CD4-positive, alpha-beta T cell treated with Interleukin-21 for 1 hour (primary cell): ENCODE measurements around the gene SEC24B.
A peak's percentile ranks its signal among the peaks of the same experiment; 100 is the strongest.
"Not testable (repeated sequence)": the region's sequence is repeated elsewhere in the genome, so short reads cannot be mapped to it uniquely, and the experiment has no call there.

ENCODE experiments used
- DNase-seq: peaks from one replicate; pipeline ENCODE4 v3.0.0-alpha.2; 2020

SEC24B gene

GRCh38 chr4:109511414-109511813 lies 77.8 kb downstream of the SEC24B start:
- DNase-seq: no peak

GRCh38 chr4:109513368-109513767 lies 79.8 kb downstream of the SEC24B start:
- not testable (repeated sequence) for DNase-seq

DNA sequence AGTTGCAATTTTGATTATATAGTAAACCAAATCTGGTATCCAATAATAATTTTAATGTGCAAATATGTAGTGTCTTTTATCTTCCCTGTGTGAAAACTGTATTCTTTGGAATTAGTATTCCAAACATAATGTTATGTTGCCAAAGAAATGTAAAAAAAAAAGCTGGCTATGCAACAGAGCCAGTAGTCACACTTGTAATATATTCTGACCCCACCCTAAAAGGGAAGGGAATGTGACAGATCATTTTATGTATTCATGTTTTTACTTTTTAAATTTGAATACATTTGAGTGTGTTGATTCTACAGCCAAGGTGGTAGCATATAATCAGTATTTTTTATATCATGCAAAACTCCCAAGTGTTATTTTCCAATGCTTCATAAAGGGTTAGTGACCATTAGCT lies 98.6 kb downstream of the SEC24B start:
- no peak for DNase-seq

DNA sequence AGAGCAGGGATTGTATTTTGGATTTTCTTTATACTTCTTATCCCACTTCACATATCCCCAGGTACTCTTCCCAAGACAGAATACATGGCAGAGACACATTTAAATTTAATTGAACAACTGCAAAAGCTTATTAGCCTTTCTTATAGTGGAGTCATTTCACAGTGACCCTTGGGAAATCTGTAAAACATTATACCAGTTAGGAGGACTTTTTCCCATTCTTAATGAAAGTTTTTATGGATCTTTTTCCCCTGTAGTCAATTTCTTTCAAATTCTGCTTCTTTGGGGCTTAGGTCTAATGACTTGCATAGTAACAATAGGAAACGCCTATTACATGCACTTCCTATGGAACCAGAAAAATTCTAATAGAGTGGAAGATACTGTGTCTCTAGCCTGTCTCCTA lies 111.8 kb downstream of the SEC24B start:
- no peak for DNase-seq

DNA sequence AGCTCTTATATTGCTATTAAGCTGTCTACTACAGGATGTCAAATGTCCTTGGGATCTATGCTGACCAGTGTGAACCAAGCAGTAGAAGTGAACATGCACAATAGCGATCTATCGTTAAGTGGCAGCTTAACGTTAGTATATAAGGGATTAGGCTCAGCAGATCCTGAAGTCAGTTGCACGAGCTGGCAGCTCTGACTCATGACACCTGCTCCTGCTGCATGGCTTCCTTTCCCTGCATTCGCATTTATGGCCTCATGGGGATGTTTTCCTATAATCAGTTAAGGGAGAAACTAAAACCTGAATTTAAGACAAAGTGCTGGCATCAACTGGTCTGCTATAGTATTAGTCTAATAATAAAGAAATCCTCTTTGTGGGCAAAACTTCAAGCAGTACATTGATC lies 113.8 kb downstream of the SEC24B start:
- DNase-seq: no peak

DNA sequence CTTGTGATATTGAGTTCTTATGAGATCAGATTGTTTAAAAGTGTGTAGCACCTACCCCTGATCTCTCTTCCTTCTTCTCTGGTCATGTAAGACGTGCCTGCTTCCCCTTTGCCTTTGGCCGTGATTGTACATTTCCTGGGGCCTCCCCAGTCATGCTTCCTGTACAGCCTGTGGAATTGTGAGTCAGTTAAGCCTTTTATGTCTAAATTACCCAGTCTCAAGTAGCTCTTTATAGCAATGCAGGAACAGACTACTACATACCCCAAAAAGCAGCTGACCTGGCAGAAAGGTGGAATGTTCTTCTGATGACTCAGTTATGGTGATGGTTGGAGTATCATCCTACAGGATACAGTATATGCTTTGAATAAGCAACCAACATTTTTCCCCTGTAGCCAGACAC lies 115.0 kb downstream of the SEC24B start:
- DNase-seq: peak; percentile 10

GRCh38 chr4:109552237-109552636 lies 118.6 kb downstream of the SEC24B start:
- DNase-seq: no peak

GRCh38 chr4:109553130-109553529 lies 119.5 kb downstream of the SEC24B start:
- DNase-seq: no peak

DNA sequence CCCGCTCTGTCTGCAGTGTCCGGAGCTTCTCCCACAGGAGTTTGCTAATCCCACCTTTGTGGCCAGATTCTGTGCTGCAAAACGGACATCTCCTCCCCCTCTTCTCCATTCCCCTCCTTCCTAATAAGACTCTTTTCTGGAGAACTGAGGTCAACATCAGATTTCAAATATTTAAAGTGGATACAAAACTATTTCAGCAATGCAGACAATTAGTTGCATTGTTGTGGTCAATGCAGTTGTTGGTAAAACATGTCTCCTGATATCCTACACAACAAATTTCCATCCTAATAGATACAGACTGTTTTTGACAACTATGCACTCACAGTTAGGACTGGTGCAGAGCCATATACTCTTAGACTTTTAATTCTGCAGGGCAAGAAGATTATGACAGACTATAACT lies 121.4 kb downstream of the SEC24B start:
- DNase-seq: no peak

DNA sequence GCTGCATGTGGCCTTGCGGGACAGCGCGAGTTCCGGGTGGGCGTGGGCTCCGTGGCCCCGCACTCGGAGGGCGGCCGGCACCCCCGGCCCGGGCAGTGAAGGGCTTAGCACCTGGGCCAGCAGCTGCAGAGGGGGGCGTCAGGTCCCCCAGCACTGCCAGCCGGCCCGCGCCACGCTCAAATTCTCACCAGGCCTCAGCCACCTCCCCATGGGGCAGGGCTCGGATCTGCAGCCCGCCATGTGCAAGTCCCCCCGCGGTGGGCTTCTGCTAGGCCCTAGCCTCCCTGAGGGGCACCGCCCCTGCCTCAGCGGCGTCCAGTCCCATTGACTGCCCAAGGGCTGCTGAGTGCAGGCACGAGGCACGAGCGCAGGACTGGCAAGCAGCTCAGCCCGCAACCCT lies 123.8 kb downstream of the SEC24B start:
- no peak for DNase-seq

DNA sequence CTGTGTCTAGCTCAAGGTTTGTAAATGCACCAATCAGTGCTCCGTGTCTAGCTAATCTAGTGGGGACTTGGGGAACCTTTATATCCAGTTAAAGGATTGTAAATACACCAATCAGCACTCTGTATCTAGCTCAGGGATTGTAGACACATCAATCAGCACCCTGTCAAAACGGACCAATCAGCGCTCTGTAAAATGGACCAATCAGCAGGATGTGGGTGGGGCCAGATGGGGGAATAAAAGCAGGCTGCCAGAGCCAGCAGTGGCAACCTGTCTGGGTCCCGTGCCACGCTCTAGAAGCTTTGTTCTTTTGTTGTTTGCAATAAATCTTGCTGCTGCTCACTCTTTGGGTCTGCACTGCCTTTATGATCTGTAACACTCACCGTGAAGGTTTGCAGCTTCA lies 124.5 kb downstream of the SEC24B start:
- peak; percentile 26 for DNase-seq

- DNase-seq: no peak
Observed at GRCh38 chr4:109559625-109559982, 126.0 kb downstream of the SEC24B start.

- peak; percentile 91 for DNase-seq
Observed at GRCh38 chr4:109559983-109560686, 126.5 kb downstream of the SEC24B start, which contains the start of gene MCUB. Gene MCUB, plus strand, starts transcription at chr4:109560246. Its CDS starts 92 bp downstream, at chr4:109560338.

- peak; percentile 67 for DNase-seq
Observed at GRCh38 chr4:109560687-109561461, 127.3 kb downstream of the SEC24B start.

DNA sequence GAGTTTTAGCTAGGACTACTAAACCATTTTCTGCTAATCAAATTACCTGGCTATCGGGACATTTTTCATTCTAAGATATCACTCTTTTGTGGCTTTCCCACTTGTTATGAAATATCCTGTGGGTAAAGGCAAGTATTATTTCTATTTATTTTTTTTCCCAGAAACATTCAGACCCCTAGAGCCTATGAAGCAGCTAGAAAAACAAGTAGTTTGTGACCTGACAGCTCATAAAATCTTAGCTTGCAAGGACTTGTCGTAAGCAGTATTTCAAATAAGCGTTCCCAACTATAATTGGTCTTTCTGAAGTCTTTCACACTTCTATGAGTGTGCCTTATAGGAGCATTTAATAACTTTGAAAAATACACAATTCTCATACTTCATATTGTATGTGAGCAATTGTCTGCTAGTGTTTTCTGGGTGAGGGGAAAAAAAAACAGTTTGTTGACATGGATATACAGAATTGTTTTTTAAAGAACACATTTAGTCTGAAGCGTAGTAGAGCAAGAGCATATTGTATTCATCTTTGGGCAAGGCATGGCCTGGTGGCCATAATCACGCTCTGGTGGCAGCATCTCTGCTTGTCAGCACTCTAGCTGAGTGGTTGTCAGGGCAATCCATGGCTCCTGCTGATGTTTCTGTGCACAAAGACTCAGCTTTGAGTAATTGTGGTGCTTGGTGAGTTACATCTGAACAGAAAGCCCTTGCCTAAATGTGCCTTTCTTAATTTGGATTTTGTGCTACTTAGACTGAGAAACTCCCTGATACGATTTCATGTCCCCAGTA lies 129.0 kb downstream of the SEC24B start:
- no peak for DNase-seq

GRCh38 chr4:109571494-109571893 lies 137.9 kb downstream of the SEC24B start:
- DNase-seq: no peak

DNA sequence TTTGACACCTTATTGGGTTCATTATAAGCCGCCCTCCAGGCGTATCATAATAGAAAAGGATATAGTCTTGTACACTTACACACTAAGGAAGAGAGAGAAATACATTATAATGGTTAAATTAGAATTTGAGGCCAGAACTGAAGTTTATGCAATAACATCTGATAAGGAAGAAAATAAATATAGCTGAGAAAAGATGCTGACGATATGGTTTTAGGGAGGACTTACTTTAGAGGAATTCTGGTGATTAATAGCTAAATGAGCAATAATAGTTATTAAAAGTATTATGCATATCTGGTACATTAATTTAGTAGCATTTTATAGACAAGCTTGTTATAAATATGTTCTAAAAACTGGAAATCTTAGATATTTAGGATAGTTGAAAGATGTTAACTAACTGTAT lies 138.5 kb downstream of the SEC24B start:
- DNase-seq: no peak

DNA sequence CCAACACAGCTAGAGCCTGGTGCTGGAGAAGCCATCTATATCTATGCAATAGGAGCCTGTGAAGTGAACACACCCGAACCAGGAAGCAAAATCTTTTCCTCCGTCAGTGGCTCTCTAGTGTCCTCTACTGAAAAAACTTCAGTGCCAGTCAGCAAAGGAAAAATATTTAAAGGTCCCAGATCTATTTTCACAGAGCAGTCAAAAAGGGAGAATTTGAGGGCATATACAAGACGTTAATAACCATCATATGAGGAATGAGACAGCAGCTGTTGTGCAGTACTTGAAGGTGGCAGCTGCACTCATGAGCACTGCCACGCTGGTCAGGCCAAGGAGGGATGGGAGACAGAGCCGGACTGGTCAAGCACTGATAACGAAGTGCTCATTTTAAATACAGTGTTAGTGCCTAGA lies 140.8 kb downstream of the SEC24B start:
- peak; percentile 49 for DNase-seq

- peak; percentile 24 for DNase-seq
Observed at GRCh38 chr4:109574931-109575804, 141.6 kb downstream of the SEC24B start.

DNA sequence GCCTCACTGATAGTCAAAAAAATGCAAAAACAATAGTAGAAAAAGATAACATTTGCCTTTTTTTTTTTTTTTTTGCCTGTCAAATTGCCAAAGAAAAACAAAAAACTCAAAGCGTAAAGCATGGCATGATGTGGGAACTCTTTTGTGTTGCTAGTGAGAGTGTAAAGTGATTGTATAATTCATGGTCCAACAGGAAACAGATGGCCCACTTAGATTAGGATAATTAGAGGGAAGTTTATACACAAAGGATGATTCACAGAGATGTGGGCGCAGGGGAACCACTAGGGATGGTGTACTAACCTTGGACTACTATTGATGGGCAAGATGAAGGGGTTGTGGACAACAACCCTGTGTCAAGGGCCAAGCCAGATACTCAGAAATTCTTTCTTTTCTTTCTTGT lies 142.8 kb downstream of the SEC24B start:
- no peak for DNase-seq

- DNase-seq: no peak
Observed at GRCh38 chr4:109578846-109579245, 145.2 kb downstream of the SEC24B start.

DNA sequence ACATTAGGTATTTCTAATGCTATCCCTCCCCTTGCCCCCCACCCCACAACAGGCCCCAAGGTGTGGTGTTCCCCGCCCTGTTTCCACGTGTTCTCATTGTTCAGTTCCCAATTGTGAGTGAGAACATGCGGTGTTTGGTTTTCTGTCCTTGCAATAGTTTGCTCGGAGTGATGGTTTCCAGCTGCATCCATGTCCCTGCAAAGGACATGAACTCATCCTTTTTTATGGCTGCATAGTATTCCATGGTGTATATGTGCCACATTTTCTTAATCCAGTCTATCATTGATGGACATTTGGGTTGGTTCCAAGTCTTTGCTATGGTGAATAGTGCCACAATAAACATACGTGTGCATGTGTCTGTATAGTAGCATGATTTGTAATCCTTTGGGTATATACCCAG lies 146.4 kb downstream of the SEC24B start:
- not testable (repeated sequence) for DNase-seq

- DNase-seq: peak; percentile 14
Observed at GRCh38 chr4:109588176-109588575, 154.6 kb downstream of the SEC24B start.
